PC-3 (cell line): Measurements from ENCODE around the gene ELAVL4. TPM values are rescaled to one million over a fixed set of nuclear protein-coding genes. Genes with fewer than 3 reads are reported as not detected.

Experiments used
- ATAC-seq: fragments of 200-7000 bp; cut with Tn5 transposase; 2 replicates; pipeline ENCODE4 v1.9.1; 2020; ENCODE audit warnings: mild to moderate bottlenecking, moderate library complexity
- BruUV-seq: library from RNA; stranded (reverse); fragments of 400-500 nt; replicated peaks from 2 replicates; lab custom pipeline; 2021; lab: Mats Ljungman, UMichigan
- CTCF ChIA-PET: fragments of 300-600 bp; sonication (Branson Sonifier 250); formaldehyde crosslinking; loops from one replicate; lab custom pipeline; 2022; ENCODE audit warnings: antibody characterized with exemption; lab: Charles Lee
- POLR2A ChIA-PET: fragments of 300-600 bp; sonication (Branson Sonifier 250); formaldehyde crosslinking; loops from one replicate; lab custom pipeline; 2022; ENCODE audit warnings: antibody characterized with exemption; ENCODE audit not compliant: unreplicated experiment; lab: Charles Lee
- DNase-seq: peaks from one replicate; pipeline ENCODE4 v3.0.0-alpha.2; 2015
- H2AFZ ChIP-seq: fragments of 300-600 bp; sonication (generic); 2 replicates; pipeline ENCODE4 v1.6.0; 2016; ENCODE audit warnings: antibody characterized with exemption, low read length
- H3F3A ChIP-seq: fragments of 300-600 bp; sonication (generic); one replicate; pipeline ENCODE4 v1.6.0; 2017; ENCODE audit warnings: antibody characterized with exemption, low read length, control low read depth, mild to moderate bottlenecking; ENCODE audit not compliant: unreplicated experiment
- H3K27ac ChIP-seq: fragments of 300-600 bp; sonication (generic); 2 replicates; pipeline ENCODE4 v1.5.1; 2016; ENCODE audit warnings: mild to moderate bottlenecking, low read length
- H3K27me3 ChIP-seq: fragments of 300-600 bp; sonication (generic); 2 replicates; pipeline ENCODE4 v1.6.1; 2016; ENCODE audit warnings: low read length, mixed read lengths
- H3K36me3 ChIP-seq: fragments of 300-600 bp; sonication (generic); 2 replicates; pipeline ENCODE4 v1.6.1; 2016; ENCODE audit warnings: low read depth, mixed run types, low read length, mixed read lengths
- H3K4me1 ChIP-seq: fragments of 300-600 bp; sonication (generic); 2 replicates; pipeline ENCODE4 v1.5.1; 2016; ENCODE audit warnings: low read length; ENCODE audit not compliant: insufficient read depth
- H3K4me2 ChIP-seq: fragments of 300-600 bp; sonication (generic); 2 replicates; pipeline ENCODE4 v1.6.0; 2016; ENCODE audit warnings: low read length
- H3K4me3 ChIP-seq: fragments of 300-600 bp; sonication (generic); 2 replicates; pipeline ENCODE4 v1.5.1; 2016; ENCODE audit warnings: mild to moderate bottlenecking, low read length, mixed read lengths
- H3K79me2 ChIP-seq: fragments of 300-600 bp; sonication (generic); 2 replicates; pipeline ENCODE4 v1.6.1; 2017; ENCODE audit warnings: low read length, mixed read lengths
- H3K9ac ChIP-seq: fragments of 300-600 bp; sonication (generic); 2 replicates; pipeline ENCODE4 v1.6.0; 2016; ENCODE audit warnings: mild to moderate bottlenecking, low read length
- H3K9me2 ChIP-seq: fragments of 300-600 bp; sonication (generic); replicated peaks from 2 replicates; pipeline ENCODE4 v1.6.1; 2016; ENCODE audit warnings: mixed run types, low read length, mixed read lengths
- H3K9me3 ChIP-seq: fragments of 300-600 bp; sonication (generic); 2 replicates; pipeline ENCODE4 v1.6.1; 2016; ENCODE audit warnings: low read length, mixed read lengths
- H4K20me1 ChIP-seq: fragments of 300-600 bp; sonication (generic); 2 replicates; pipeline ENCODE4 v1.6.1; 2016; ENCODE audit warnings: low read length, mixed read lengths
- CTCF ChIP-seq: fragments of 300-600 bp; sonication (generic); conservative IDR thresholded peaks from 2 replicates; pipeline ENCODE4 v1.5.1; 2017; ENCODE audit warnings: antibody characterized with exemption, low read depth, mild to moderate bottlenecking, low read length
- EZH2 ChIP-seq: fragments of 300-600 bp; sonication (generic); IDR thresholded peaks from one replicate; pipeline ENCODE4 v1.6.1; 2017; ENCODE audit warnings: antibody characterized with exemption, mild to moderate bottlenecking, low read length; ENCODE audit not compliant: unreplicated experiment
- EZH2phosphoT487 ChIP-seq: fragments of 300-600 bp; sonication (generic); IDR thresholded peaks from 2 replicates; pipeline ENCODE4 v1.6.1; 2018; ENCODE audit warnings: mild to moderate bottlenecking, antibody characterized with exemption, low read length, borderline replicate concordance
- intact Hi-C: fragments of 100-400 bp; cut with micrococcal nuclease; formaldehyde crosslinking; loops from 2 replicates; pipeline ENCODE4 v1.9.0; 2023
- total RNA-seq: library from RNA; depleted of rRNA; stranded (reverse); fragments of >200 nt; gene quantifications from 2 replicates; pipeline ENCODE4 v1.2.3, GENCODE V29; 2014

ELAVL4 gene
- total RNA-seq, 1 experiment from 2014 or later: not detected

- H2AFZ ChIP-seq: no peak overlapping the region
- no peak overlapping the region for H3K9ac ChIP-seq
- intact Hi-C loops: no loop called here
- H3K4me1 ChIP-seq: no peaks in the 10 kb centered on the region
- no peak overlapping the region for H3K4me3 ChIP-seq
- no peaks in the 10 kb centered on the region for H3K9me3 ChIP-seq
- H3K79me2 ChIP-seq: no peaks in the 10 kb centered on the region
- no peaks in the 10 kb centered on the region for H3K27me3 ChIP-seq
- no peaks in the 10 kb centered on the region for H3K9me2 ChIP-seq
- no peak for ATAC-seq
- TF ChIP-seq EZH2phosphoT487 (no peak), CTCF (no peak), EZH2 (no peak)
- CTCF ChIA-PET: no interaction called here
- no peaks in the 10 kb centered on the region for H3F3A ChIP-seq
- no peaks in the 10 kb centered on the region for H4K20me1 ChIP-seq
- no peak overlapping the region for H3K4me2 ChIP-seq
- H3K36me3 ChIP-seq: no peaks in the 10 kb centered on the region
- no peak for DNase-seq
- no TSS peak for BruUV-seq
- H3K27ac ChIP-seq: no peak overlapping the region
- POLR2A ChIA-PET: no interaction called here
These were observed 20.5 kb downstream of the ELAVL4 start for GRCh38 chr1:50129201-50129600.

- no peak overlapping the region for H3K27ac ChIP-seq
- no peaks in the 10 kb centered on the region for H3F3A ChIP-seq
- intact Hi-C loops: no loop called here
- H3K4me2 ChIP-seq: no peak overlapping the region
- H3K9ac ChIP-seq: no peak overlapping the region
- H4K20me1 ChIP-seq: no peaks in the 10 kb centered on the region
- no peak overlapping the region for H3K4me3 ChIP-seq
- no peaks in the 10 kb centered on the region for H3K9me2 ChIP-seq
- TF ChIP-seq CTCF (no peak), EZH2 (no peak), EZH2phosphoT487 (no peak)
- ChIA-PET CTCF (no interaction called here), POLR2A (no interaction called here)
- H3K4me1 ChIP-seq: no peaks in the 10 kb centered on the region
- no peaks in the 10 kb centered on the region for H3K79me2 ChIP-seq
- BruUV-seq: no TSS peak
- DNase-seq: no peak
- no peaks in the 10 kb centered on the region for H3K36me3 ChIP-seq
- no peaks in the 10 kb centered on the region for H3K27me3 ChIP-seq
- no peaks in the 10 kb centered on the region for H3K9me3 ChIP-seq
- ATAC-seq: no peak
- H2AFZ ChIP-seq: no peak overlapping the region
These were observed 23.7 kb downstream of the ELAVL4 start for GRCh38 chr1:50132347-50132894.

- no peak overlapping the region for H3K9ac ChIP-seq
- DNase-seq: no peak
- ChIA-PET CTCF (no interaction called here), POLR2A (no interaction called here)
- no peaks in the 10 kb centered on the region for H3K9me2 ChIP-seq
- H3K79me2 ChIP-seq: no peaks in the 10 kb centered on the region
- no peak overlapping the region for H2AFZ ChIP-seq
- no peaks in the 10 kb centered on the region for H3K36me3 ChIP-seq
- no peaks in the 10 kb centered on the region for H3F3A ChIP-seq
- no peak for TF ChIP-seq EZH2phosphoT487
- BruUV-seq: no TSS peak
- ATAC-seq: no peak
- no peak overlapping the region for H3K4me3 ChIP-seq
- intact Hi-C loops: no loop called here
- H4K20me1 ChIP-seq: no peaks in the 10 kb centered on the region
- no peak overlapping the region for H3K4me2 ChIP-seq
- H3K27ac ChIP-seq: no peak overlapping the region
- H3K9me3 ChIP-seq: no peaks in the 10 kb centered on the region
- H3K4me1 ChIP-seq: no peaks in the 10 kb centered on the region
- H3K27me3 ChIP-seq: no peaks in the 10 kb centered on the region
These were observed 27.0 kb downstream of the ELAVL4 start for GRCh38 chr1:50135716-50136115.
